HEK293T (cell line): Measurements from ENCODE around the gene RBM8A.

Experiments used
- ELF4 ChIP-seq: fragments of 450-650 bp; IDR thresholded peaks from 2 replicates; pipeline ENCODE4 v1.6.1; 2017; ENCODE audit warnings: antibody characterized with exemption
- FOXM1 ChIP-seq: fragments of 450-650 bp; IDR thresholded peaks from 2 replicates; pipeline ENCODE4 v1.6.1; 2017; ENCODE audit warnings: mild to moderate bottlenecking, borderline replicate concordance
- SP1 ChIP-seq: fragments of 450-650 bp; IDR thresholded peaks from 2 replicates; pipeline ENCODE4 v1.6.1; 2017
- TARDBP ChIP-seq: fragments of 450-650 bp; IDR thresholded peaks from 2 replicates; pipeline ENCODE4 v1.6.1; 2016
- ZNF384 ChIP-seq: fragments of 450-650 bp; IDR thresholded peaks from 2 replicates; pipeline ENCODE4 v1.6.1; 2016

DNA sequence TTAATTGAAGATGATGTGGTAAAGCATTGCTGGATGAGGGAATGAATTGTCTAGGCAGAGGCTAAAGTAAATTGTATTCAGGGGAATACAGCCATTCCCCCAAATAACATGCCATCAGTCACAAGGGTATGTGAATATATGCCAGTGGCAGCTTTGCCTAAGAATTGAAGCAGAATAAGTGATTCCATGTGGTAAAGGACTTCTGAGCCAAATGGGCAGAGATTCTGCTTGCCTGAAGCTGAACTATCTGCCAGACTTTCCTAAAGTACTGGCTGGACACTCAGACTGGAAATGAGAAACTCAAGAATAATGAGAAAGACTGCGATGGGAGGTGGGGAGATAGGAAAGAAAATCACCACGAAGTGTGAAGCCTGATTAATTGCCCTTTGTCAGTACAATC is 28.2 kb upstream of the RBM8A start:
- TF ChIP-seq FOXM1: no peak
- TF ChIP-seq SP1: no peak
- no peak for TF ChIP-seq ZNF384
- TF ChIP-seq ELF4: no peak
- TF ChIP-seq TARDBP: no peak
